LNCaP clone FGC (cell line): ENCODE results near the gene LRRFIP1.

Experiments used
- DNase-seq: peaks from one replicate; pipeline ENCODE4 v3.0.0-alpha.2; 2011; ENCODE audit warnings: low read depth
- H3K4me3 ChIP-seq: 2 replicates; pipeline ENCODE4 v1.5.1; 2011; ENCODE audit warnings: mild to moderate bottlenecking, low read depth, low read length, control low read depth
- CTCF ChIP-seq: IDR thresholded peaks from 2 replicates; pipeline ENCODE4 v1.5.1; 2012; ENCODE audit warnings: mild to moderate bottlenecking; ENCODE audit not compliant: control insufficient read depth, insufficient read depth; ENCODE audit errors: extremely low read depth

LRRFIP1 gene

GRCh38 chr2:237638176-237638575 is 10.8 kb downstream of the LRRFIP1 start:
- DNase-seq = no peak
- no peak overlapping the region for H3K4me3 ChIP-seq
- no peak for TF ChIP-seq CTCF

GRCh38 chr2:237639052-237639835 is 11.9 kb downstream of the LRRFIP1 start:
- no peak for TF ChIP-seq CTCF
- DNase-seq = no peak
- H3K4me3 ChIP-seq = no peak overlapping the region

GRCh38 chr2:237639836-237640220 is 12.4 kb downstream of the LRRFIP1 start:
- no peak for TF ChIP-seq CTCF
- no peak for DNase-seq
- no peak overlapping the region for H3K4me3 ChIP-seq

GRCh38 chr2:237640493-237640998 is 13.2 kb downstream of the LRRFIP1 start:
- no peak for TF ChIP-seq CTCF
- H3K4me3 ChIP-seq = no peak overlapping the region
- DNase-seq = no peak

- TF ChIP-seq CTCF = no peak
Measured at GRCh38 chr2:237642038-237642734, 14.8 kb downstream of the LRRFIP1 start.

GRCh38 chr2:237643066-237643465 is 15.7 kb downstream of the LRRFIP1 start:
- DNase-seq = no peak
- no peak overlapping the region for H3K4me3 ChIP-seq
- TF ChIP-seq CTCF = no peak

More at GRCh38 chr2:237642038-237642734, 14.8 kb downstream of the LRRFIP1 start:
- H3K4me3 ChIP-seq = no peak overlapping the region
- no peak for DNase-seq
